DMS53 treated with DMSO at 0.1 percent for 48 hours (cell line): ENCODE results near the gene MYL3.
"Not testable (repeated sequence)": the region's sequence is repeated elsewhere in the genome, so short reads cannot be mapped to it uniquely, and the experiment has no call there.

Experiments used
- DNase-seq: peaks from one replicate; lab custom pipeline; 2025; ENCODE audit not compliant: unreplicated experiment; lab: John Stamatoyannopoulos, UW

Gene MYL3

GRCh38 chr3:46831316-46831715 lies 31.9 kb downstream of the MYL3 start:
- DNase-seq, result no peak

- no peak for DNase-seq
Observed at GRCh38 chr3:46830801-46831200, 32.4 kb downstream of the MYL3 start.

DNA sequence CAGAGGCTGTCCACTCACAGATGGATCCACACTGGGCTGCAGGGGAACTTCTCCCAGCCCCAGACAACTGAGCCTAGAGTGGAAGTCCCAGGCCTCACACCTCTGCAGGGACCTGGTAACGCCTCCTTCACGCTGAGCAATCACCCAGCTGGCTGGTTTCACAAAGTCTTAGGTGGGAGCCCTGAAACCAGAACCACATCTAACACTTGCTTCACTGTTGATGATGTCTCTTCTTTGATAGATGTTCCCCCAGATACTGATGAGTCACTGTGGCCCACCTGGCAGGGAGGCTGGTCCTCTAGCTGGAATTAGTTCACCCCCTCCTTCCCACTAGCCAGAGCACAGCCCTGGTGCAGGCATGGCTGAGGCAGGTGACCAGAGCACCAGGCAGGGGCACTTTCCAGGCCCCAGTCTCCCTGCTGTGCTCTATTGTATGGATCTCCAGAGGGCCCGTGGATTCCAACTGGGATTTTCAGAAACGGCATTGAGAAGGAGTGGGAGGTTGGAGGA lies 33.5 kb downstream of the MYL3 start:
- DNase-seq, result no peak

DNA sequence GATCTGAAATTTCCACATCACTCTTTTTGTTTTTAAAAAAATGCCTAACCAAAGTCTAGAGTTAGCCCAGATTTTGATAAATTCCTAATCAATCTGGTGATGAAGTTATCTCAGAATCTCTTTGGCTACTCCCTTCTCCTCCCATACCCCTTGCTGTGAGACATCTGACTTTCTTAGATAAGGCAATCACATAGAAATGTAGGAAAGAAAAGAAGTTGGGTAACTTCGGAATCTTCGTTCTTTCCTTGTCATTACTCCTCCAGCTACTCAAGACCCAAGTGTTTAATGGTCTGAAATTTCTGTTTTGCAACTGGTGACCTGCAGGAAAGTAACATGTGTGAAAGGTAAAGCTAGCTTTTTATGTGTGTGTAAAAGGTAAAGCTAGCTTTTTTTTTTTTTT lies 37.8 kb downstream of the MYL3 start:
- DNase-seq, result no peak

DNA sequence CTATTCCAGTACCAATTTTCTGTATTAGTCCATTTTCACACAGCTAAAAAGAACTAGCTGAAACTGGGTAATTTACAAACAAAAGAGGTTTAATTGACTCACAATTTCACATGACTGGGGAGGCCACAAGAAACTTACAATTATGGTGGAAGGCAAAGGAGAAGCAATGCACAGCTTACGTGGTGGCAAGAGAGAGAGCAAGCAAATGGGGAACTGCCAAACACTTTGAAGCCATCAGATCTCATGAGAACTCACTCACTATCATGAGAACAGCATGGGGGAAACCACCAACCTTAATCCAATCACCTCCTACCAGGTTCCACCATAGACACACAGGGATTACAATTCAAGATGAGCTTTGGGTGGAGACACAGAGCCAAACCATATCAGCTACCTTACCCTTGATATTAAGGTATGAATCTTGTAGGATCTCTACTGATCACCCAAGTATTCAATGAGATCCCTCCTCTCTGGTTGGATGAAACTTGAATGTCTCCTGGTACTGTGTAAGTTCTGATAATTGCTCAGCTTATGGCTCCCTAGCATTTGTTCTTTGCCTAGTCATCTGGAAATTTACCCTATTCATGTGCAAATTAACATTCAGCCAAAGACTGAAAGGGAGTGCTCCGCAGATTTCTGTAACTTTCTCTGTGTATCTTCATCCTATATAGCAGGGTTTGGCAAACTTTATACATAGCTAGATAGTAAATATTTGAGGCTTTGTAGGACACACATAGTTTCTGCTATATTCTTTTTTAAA lies 38.9 kb downstream of the MYL3 start:
- DNase-seq, result no peak

- not testable (repeated sequence) for DNase-seq
Observed at GRCh38 chr3:46823314-46823713, 39.9 kb downstream of the MYL3 start.

DNA sequence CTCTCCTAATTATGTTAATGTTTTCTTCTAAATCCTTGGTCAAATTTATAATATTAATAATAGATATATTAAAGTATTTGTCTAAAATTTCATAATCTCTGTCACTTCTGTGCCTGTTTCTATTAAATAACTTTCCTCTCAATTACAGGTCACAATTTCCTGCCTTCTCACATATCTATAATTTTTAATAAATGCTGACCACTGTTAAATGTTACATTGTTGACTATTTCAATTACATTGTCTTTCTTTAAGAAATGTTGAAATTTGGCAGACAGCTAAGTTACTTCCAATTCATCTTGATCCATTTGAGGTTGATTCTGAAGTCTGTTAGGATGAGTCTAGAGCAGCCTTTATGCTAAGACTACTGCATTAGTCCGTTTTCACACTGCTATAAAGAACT lies 41.7 kb downstream of the MYL3 start:
- no peak for DNase-seq

DNA sequence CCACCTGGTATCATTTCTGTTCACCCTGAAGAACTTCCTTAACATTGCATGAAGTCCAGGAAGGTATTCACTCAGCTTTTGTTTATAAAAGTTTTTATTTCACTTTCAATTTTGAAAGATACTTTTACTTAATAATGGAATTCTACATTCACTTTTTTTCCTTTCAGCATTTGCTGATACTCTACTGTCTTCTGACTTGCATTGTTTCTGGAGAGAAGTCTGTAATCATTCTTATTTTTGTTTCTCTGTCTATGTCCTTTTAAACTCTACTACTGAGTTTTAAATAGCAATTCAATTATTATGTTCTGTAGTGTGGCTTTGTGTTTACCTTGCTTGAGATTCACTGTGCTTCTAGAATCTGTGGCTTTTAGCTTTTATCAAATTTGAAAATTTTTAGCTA lies 42.4 kb downstream of the MYL3 start:
- DNase-seq, result no peak

GRCh38 chr3:46812237-46812791 lies 50.9 kb downstream of the MYL3 start:
- peak; percentile 16 for DNase-seq

- peak; percentile 38 for DNase-seq
Observed at GRCh38 chr3:46811615-46812236, 51.5 kb downstream of the MYL3 start.

- not testable (repeated sequence) for DNase-seq
Observed at GRCh38 chr3:46808766-46809165, 54.5 kb downstream of the MYL3 start.
